ENCODE results near the gene CLTC. TPM values are rescaled to one million over a fixed set of nuclear protein-coding genes. Genes with fewer than 3 reads are reported as not detected.

Gene CLTC
- total and polyA plus RNA-seq, 2 of the 13 experiments (the other 11 are each of a cell fraction or from before 2014, with no cell fraction given) = 134 to 283 TPM

GRCh38 chr17:59707149-59707970 is 87.7 kb downstream of the CLTC start, which contains the start of the genes PTRH2 and VMP1 (continued):
- TF ChIP-seq SOX6 (IDR thresholded peaks at IDR 0.05) = no peak
- TF ChIP-seq SOX6 (CRISPR knock-in tag; IDR thresholded peaks at IDR 0.05) = peak; percentile 90
- no peak; the same call in 1 of the 2 replicates for TF ChIP-seq SMAD1 (CRISPR knock-in tag; IDR thresholded peaks at IDR 0.05; ENCODE audit: borderline replicate concordance, low read depth)
- TF ChIP-seq ZNF710 (CRISPR knock-in tag; IDR thresholded peaks at IDR 0.05; ENCODE audit: borderline replicate concordance) = peak; percentile 83; the same call in 1 of the 2 replicates
- TF ChIP-seq MLLT10 (CRISPR knock-in tag; IDR thresholded peaks at IDR 0.05) = no peak
- peak; percentile 72; the same call in 1 of the 2 replicates for TF ChIP-seq NCOA1 (CRISPR knock-in tag; IDR thresholded peaks at IDR 0.05)
- peak; percentile 89 for TF ChIP-seq ASH2L (IDR thresholded peaks at IDR 0.05; ENCODE audit: insufficient read length, low read depth, low read length)
- peak; percentile 78 for TF ChIP-seq HDAC1 (CRISPR knock-in tag; IDR thresholded peaks at IDR 0.05)
- peak; percentile 85 for TF ChIP-seq ZNF205 (CRISPR knock-in tag; IDR thresholded peaks at IDR 0.05)
- TF ChIP-seq, protein P1, sequence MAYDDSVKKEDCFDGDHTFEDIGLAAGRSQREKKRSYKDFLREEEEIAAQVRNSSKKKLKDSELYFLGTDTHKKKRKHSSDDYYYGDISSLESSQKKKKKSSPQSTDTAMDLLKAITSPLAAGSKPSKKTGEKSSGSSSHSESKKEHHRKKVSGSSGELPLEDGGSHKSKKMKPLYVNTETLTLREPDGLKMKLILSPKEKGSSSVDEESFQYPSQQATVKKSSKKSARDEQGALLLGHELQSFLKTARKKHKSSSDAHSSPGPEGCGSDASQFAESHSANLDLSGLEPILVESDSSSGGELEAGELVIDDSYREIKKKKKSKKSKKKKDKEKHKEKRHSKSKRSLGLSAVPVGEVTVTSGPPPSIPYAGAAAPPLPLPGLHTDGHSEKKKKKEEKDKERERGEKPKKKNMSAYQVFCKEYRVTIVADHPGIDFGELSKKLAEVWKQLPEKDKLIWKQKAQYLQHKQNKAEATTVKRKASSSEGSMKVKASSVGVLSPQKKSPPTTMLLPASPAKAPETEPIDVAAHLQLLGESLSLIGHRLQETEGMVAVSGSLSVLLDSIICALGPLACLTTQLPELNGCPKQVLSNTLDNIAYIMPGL (CRISPR knock-in tag; IDR thresholded peaks at IDR 0.05; ENCODE audit: borderline replicate concordance in 1 of 2, low read depth in 1 of 2) = peak; percentile 70 to 93
- no peak for TF ChIP-seq ELK4 (CRISPR knock-in tag; IDR thresholded peaks at IDR 0.05; ENCODE audit: borderline replicate concordance)
- TF ChIP-seq IRF9 (CRISPR knock-in tag; IDR thresholded peaks at IDR 0.05; ENCODE audit: borderline replicate concordance) = no peak
- peak; percentile 91; the same call in 1 of the 2 replicates for TF ChIP-seq ZNF350 (CRISPR knock-in tag; IDR thresholded peaks at IDR 0.05; ENCODE audit: borderline replicate concordance, low read depth)
- TF ChIP-seq GATAD2A (CRISPR knock-in tag; IDR thresholded peaks at IDR 0.05) = peak; percentile 81
- TF ChIP-seq SNAPC2 (CRISPR knock-in tag; IDR thresholded peaks at IDR 0.05) = peak; percentile 61; the same call in 1 of the 2 replicates
- TF ChIP-seq ZBTB1 (CRISPR knock-in tag; IDR thresholded peaks at IDR 0.05; ENCODE audit: borderline replicate concordance) = 0 out of 2 replicates have a peak, but pooled peaks have one; percentile 28
- TF ChIP-seq, protein P2, sequence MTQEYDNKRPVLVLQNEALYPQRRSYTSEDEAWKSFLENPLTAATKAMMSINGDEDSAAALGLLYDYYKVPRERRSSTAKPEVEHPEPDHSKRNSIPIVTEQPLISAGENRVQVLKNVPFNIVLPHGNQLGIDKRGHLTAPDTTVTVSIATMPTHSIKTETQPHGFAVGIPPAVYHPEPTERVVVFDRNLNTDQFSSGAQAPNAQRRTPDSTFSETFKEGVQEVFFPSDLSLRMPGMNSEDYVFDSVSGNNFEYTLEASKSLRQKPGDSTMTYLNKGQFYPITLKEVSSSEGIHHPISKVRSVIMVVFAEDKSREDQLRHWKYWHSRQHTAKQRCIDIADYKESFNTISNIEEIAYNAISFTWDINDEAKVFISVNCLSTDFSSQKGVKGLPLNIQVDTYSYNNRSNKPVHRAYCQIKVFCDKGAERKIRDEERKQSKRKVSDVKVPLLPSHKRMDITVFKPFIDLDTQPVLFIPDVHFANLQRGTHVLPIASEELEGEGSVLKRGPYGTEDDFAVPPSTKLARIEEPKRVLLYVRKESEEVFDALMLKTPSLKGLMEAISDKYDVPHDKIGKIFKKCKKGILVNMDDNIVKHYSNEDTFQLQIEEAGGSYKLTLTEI (CRISPR knock-in tag; conservative IDR thresholded peaks at IDR 0.05) = no peak
- peak; percentile 93 for TF ChIP-seq MIER3 (CRISPR knock-in tag; IDR thresholded peaks at IDR 0.05; ENCODE audit: borderline replicate concordance)
- TF ChIP-seq ZNF567 (CRISPR knock-in tag; IDR thresholded peaks at IDR 0.05; ENCODE audit: borderline replicate concordance) = peak; percentile 13; the same call in 1 of the 2 replicates
- TF ChIP-seq SAP130 (CRISPR knock-in tag; IDR thresholded peaks at IDR 0.05; ENCODE audit: low read depth) = peak; percentile 99
- no peak for TF ChIP-seq ZNF557 (CRISPR knock-in tag; IDR thresholded peaks at IDR 0.05)
